Subcutaneous adipose tissue (tissue), 4 donors: Measurements from ENCODE around the gene WNT2. TPM values are rescaled to one million over a fixed set of nuclear protein-coding genes. Genes with fewer than 3 reads are reported as not detected.

ENCODE experiments used
- CTCF ChIP-seq: fragments of 450-650 bp; IDR thresholded peaks from one replicate; pipeline ENCODE4 v1.5.1; 2016; ENCODE audit warnings: low read depth, mild to moderate bottlenecking, control low read depth, antibody characterized with exemption, moderate library complexity
- total RNA-seq, 4 donors: library from RNA; depleted of rRNA; stranded (reverse); fragments of >200 nt; gene quantifications; one replicate each; pipeline ENCODE4 v1.1.0, GENCODE V29; 2016

WNT2 gene
- total RNA-seq, 4 donors from 2014 or later, result 0.38 to 1.8 (median 0.67) TPM

- TF ChIP-seq CTCF, result no peak
Observed at GRCh38 chr7:117269417-117269816, 53.4 kb downstream of the WNT2 start.

GRCh38 chr7:117264716-117265115, 58.1 kb downstream of the WNT2 start:
- no peak for TF ChIP-seq CTCF

DNA sequence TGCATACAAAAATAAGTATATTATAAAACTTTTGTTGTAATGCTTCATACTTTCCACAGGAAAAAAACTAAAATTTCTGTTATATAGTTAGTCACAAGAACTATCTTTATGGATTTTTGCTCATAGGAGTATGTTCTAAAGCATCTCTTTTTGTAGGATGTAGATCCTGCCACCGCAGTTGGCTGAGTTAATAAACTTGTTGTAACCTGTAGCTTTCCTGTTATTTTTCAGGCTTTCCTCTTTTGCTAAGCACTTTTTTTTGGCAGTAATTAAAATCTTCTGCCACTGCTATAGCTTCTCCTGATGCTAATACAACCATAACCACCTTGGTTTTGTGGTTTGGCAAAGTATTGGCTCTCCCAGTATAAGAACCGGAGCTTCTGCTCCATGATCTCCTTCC, 60.3 kb downstream of the WNT2 start:
- TF ChIP-seq CTCF, result no peak

GRCh38 chr7:117259615-117260014, 63.2 kb downstream of the WNT2 start:
- no peak for TF ChIP-seq CTCF

- no peak for TF ChIP-seq CTCF
Observed at GRCh38 chr7:117251687-117252086, 71.2 kb downstream of the WNT2 start.

- TF ChIP-seq CTCF, result no peak
Observed at GRCh38 chr7:117250801-117251200, 72.1 kb downstream of the WNT2 start.

DNA sequence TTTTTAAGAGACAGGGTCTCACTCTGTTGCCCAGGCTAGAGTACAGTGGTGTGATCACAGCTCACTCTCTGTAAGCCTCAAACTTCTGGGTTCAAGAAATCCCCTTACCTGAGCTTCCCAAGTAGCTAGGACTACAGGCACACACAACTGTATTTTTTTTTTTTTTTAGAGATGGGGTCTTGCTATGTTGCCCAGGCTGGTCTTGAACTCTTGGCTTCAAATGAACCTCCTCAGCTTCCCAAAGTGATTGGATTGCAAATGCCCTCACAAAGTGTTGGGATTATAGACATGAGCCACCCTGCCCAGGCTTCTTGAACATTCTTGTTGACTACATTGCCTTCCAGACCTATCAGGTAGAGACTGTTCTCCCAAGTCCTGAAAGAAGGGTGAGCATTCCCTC, 72.6 kb downstream of the WNT2 start:
- no peak for TF ChIP-seq CTCF
